ENCODE results near the gene CYP2C9.
"Not testable (repeated sequence)": the region's sequence is repeated elsewhere in the genome, so short reads cannot be mapped to it uniquely, and the experiment has no call there.

CYP2C9 gene

GRCh38 chr10:94938383-94938782, at the start of gene CYP2C9:
CYP2C9 (plus strand) TSS chr10:94938658; CDS start chr10:94938683, 25 bp downstream.
- no peak for DNase-seq

- no peak for DNase-seq
Measured at GRCh38 chr10:94889123-94889522, 49.3 kb upstream of the CYP2C9 start.

- no peak for DNase-seq
Measured at GRCh38 chr10:94890264-94891022, 48.0 kb upstream of the CYP2C9 start.

- DNase-seq = not testable (repeated sequence)
Measured at GRCh38 chr10:94898414-94898813, 40.0 kb upstream of the CYP2C9 start.

- no peak for DNase-seq
Measured at GRCh38 chr10:94902080-94902479, 36.4 kb upstream of the CYP2C9 start.

GRCh38 chr10:94902570-94902969, 35.9 kb upstream of the CYP2C9 start:
- DNase-seq = no peak

- DNase-seq = not testable (repeated sequence)
Measured at GRCh38 chr10:94904506-94905148, 33.8 kb upstream of the CYP2C9 start.

GRCh38 chr10:94916423-94916822, 22.0 kb upstream of the CYP2C9 start:
- DNase-seq = no peak

GRCh38 chr10:94936721-94937120, 1.7 kb upstream of the CYP2C9 start:
- DNase-seq = no peak

- not testable (repeated sequence) for DNase-seq
Measured at GRCh38 chr10:94943432-94944103, 5.1 kb downstream of the CYP2C9 start.

- not testable (repeated sequence) for DNase-seq
Measured at GRCh38 chr10:94946181-94946580, 7.7 kb downstream of the CYP2C9 start.

GRCh38 chr10:94963901-94964300, 25.4 kb downstream of the CYP2C9 start:
- DNase-seq = no peak

- no peak for DNase-seq
Measured at GRCh38 chr10:94983555-94983954, 45.1 kb downstream of the CYP2C9 start.

- DNase-seq = no peak
Measured at GRCh38 chr10:94989192-94989591, 50.7 kb downstream of the CYP2C9 start.

- DNase-seq = no peak
Measured at GRCh38 chr10:94991243-94991888, 52.9 kb downstream of the CYP2C9 start.

- no peak for DNase-seq
Measured at GRCh38 chr10:94992811-94993210, 54.4 kb downstream of the CYP2C9 start.

GRCh38 chr10:94997741-94998174, 59.3 kb downstream of the CYP2C9 start:
- no peak for DNase-seq

GRCh38 chr10:95026461-95026860, 88.0 kb downstream of the CYP2C9 start:
- no peak for DNase-seq

- DNase-seq = no peak
Measured at GRCh38 chr10:95031656-95032055, 93.2 kb downstream of the CYP2C9 start.

- no peak for DNase-seq
Measured at GRCh38 chr10:95034401-95034800, 95.9 kb downstream of the CYP2C9 start.

- no peak for DNase-seq
Measured at GRCh38 chr10:95035332-95036295, 97.2 kb downstream of the CYP2C9 start.

GRCh38 chr10:95039281-95039680, 100.8 kb downstream of the CYP2C9 start:
- no peak for DNase-seq
